Neural progenitor cell (in vitro differentiated cells): Measurements from ENCODE around the gene SULT4A1. TPM values are rescaled to one million over a fixed set of nuclear protein-coding genes. Genes with fewer than 3 reads are reported as not detected.

Source experiments
- DNase-seq: peaks from one replicate; pipeline ENCODE4 v3.0.0-alpha.2; 2016; ENCODE audit warnings: low spot score
- H2AFZ ChIP-seq: fragments of 200-600 bp; sonication (generic); replicated peaks from 2 replicates; pipeline ENCODE4 v1.6.1; 2016; ENCODE audit warnings: antibody characterized with exemption
- H3F3A ChIP-seq: fragments of 200-600 bp; sonication (generic); 2 replicates; pipeline ENCODE4 v1.6.1; 2016; ENCODE audit warnings: antibody characterized with exemption, low read depth
- H3K27ac ChIP-seq: fragments of 200-600 bp; sonication (generic); 2 replicates; pipeline ENCODE4 v1.5.1; 2016; ENCODE audit warnings: mild to moderate bottlenecking
- H3K27me3 ChIP-seq: fragments of 200-600 bp; sonication (generic); 2 replicates; pipeline ENCODE4 v1.6.1; 2016; ENCODE audit warnings: mild to moderate bottlenecking, moderate library complexity
- H3K36me3 ChIP-seq: fragments of 200-600 bp; sonication (generic); 2 replicates; pipeline ENCODE4 v1.5.1; 2016
- H3K4me1 ChIP-seq: fragments of 200-600 bp; sonication (generic); 2 replicates; pipeline ENCODE4 v1.6.1; 2016; ENCODE audit warnings: mixed run types
- H3K4me2 ChIP-seq: fragments of 200-600 bp; sonication (generic); 2 replicates; pipeline ENCODE4 v1.6.1; 2016
- H3K4me3 ChIP-seq: fragments of 200-600 bp; sonication (generic); 2 replicates; pipeline ENCODE4 v1.5.1; 2016
- H3K79me2 ChIP-seq: fragments of 200-600 bp; sonication (generic); 2 replicates; pipeline ENCODE4 v1.6.1; 2016; ENCODE audit warnings: low read depth
- H3K9ac ChIP-seq: fragments of 200-600 bp; sonication (generic); 2 replicates; pipeline ENCODE4 v1.6.1; 2016
- H3K9me3 ChIP-seq: fragments of 200-600 bp; sonication (generic); 2 replicates; pipeline ENCODE4 v1.5.1; 2016; ENCODE audit warnings: low read depth
- H4K20me1 ChIP-seq: fragments of 200-600 bp; sonication (generic); 2 replicates; pipeline ENCODE4 v1.6.1; 2016; ENCODE audit warnings: low read depth
- H3K27ac Mint-ChIP-seq: 3 replicates; pipeline ENCODE4 v1.8.0; 2021; ENCODE audit warnings: mixed read lengths
- H3K27me3 Mint-ChIP-seq: 2 replicates; pipeline ENCODE4 v1.8.0; 2022; ENCODE audit warnings: low read depth, mild to moderate bottlenecking, inconsistent platforms, moderate library complexity, mixed read lengths; ENCODE audit not compliant: insufficient read depth
- H3K36me3 Mint-ChIP-seq: 3 replicates; pipeline ENCODE4 v1.8.0; 2021; ENCODE audit warnings: mixed read lengths
- H3K4me1 Mint-ChIP-seq: 3 replicates; pipeline ENCODE4 v1.8.0; 2021; ENCODE audit warnings: mixed read lengths
- H3K4me3 Mint-ChIP-seq: 3 replicates; pipeline ENCODE4 v1.8.0; 2021; ENCODE audit warnings: mild to moderate bottlenecking, moderate library complexity, mixed read lengths
- H3K9me3 Mint-ChIP-seq: 3 replicates; pipeline ENCODE4 v1.8.0; 2020; ENCODE audit warnings: mixed read lengths
- EZH2 ChIP-seq: fragments of 200-600 bp; sonication (generic); IDR thresholded peaks from 2 replicates; pipeline ENCODE4 v1.6.1; 2017; ENCODE audit warnings: antibody characterized with exemption, mild to moderate bottlenecking, moderate library complexity
- EZH2phosphoT487 ChIP-seq: fragments of 200-600 bp; sonication (generic); IDR thresholded peaks from 2 replicates; pipeline ENCODE4 v1.6.1; 2017; ENCODE audit warnings: antibody characterized with exemption
- total RNA-seq: library from RNA; depleted of rRNA; stranded (reverse); fragments of >200 nt; gene quantifications from 2 replicates; pipeline ENCODE4 v1.2.3, GENCODE V29; 2015; ENCODE audit warnings: low replicate concordance
- TF ChIP-seq, protein P1 (sequence below): fragments of 200-600 bp; sonication (generic); IDR thresholded peaks from 2 replicates; pipeline ENCODE4 v1.5.1; 2017; ENCODE audit warnings: antibody characterized with exemption, mild to moderate bottlenecking

SULT4A1 gene
- total RNA-seq, 1 donor from 2014 or later: 14.2 TPM

GRCh38 chr22:43840851-43841250 lies 21.5 kb downstream of the SULT4A1 start:
- H3F3A ChIP-seq: no peaks in the 10 kb centered on the region
- Mint-ChIP-seq H3K27me3 (no peaks in the 10 kb centered on the region), H3K4me1 (no peaks in the 10 kb centered on the region), H3K27ac (no peak overlapping the region), H3K9me3 (no peaks in the 10 kb centered on the region), H3K36me3 (no peaks in the 10 kb centered on the region), H3K4me3 (no peak overlapping the region)
- peaks cover 47% of the 10 kb centered on the region for H4K20me1 ChIP-seq
- no peak overlapping the region for H3K4me2 ChIP-seq
- no peaks in the 10 kb centered on the region for H3K9me3 ChIP-seq
- H3K36me3 ChIP-seq: no peaks in the 10 kb centered on the region
- H2AFZ ChIP-seq: no peak overlapping the region
- H3K9ac ChIP-seq: no peak overlapping the region
- H3K4me1 ChIP-seq: no peaks in the 10 kb centered on the region
- H3K4me3 ChIP-seq: no peak overlapping the region
- H3K79me2 ChIP-seq: peaks cover 24% of the 10 kb centered on the region
- H3K27ac ChIP-seq: no peak overlapping the region
- DNase-seq: no peak
- no peaks in the 10 kb centered on the region for H3K27me3 ChIP-seq
- TF ChIP-seq EZH2phosphoT487: no peak
- TF ChIP-seq, protein P1, sequence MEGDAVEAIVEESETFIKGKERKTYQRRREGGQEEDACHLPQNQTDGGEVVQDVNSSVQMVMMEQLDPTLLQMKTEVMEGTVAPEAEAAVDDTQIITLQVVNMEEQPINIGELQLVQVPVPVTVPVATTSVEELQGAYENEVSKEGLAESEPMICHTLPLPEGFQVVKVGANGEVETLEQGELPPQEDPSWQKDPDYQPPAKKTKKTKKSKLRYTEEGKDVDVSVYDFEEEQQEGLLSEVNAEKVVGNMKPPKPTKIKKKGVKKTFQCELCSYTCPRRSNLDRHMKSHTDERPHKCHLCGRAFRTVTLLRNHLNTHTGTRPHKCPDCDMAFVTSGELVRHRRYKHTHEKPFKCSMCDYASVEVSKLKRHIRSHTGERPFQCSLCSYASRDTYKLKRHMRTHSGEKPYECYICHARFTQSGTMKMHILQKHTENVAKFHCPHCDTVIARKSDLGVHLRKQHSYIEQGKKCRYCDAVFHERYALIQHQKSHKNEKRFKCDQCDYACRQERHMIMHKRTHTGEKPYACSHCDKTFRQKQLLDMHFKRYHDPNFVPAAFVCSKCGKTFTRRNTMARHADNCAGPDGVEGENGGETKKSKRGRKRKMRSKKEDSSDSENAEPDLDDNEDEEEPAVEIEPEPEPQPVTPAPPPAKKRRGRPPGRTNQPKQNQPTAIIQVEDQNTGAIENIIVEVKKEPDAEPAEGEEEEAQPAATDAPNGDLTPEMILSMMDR: no peak
- TF ChIP-seq EZH2: no peak

GRCh38 chr22:43840431-43840830 lies 21.9 kb downstream of the SULT4A1 start:
- H3K27me3 Mint-ChIP-seq: peaks cover 3% of the 10 kb centered on the region
- H3F3A ChIP-seq: no peaks in the 10 kb centered on the region
- H3K36me3 ChIP-seq: no peaks in the 10 kb centered on the region
- TF ChIP-seq EZH2 (no peak), EZH2phosphoT487 (no peak)
- TF ChIP-seq, protein P1: no peak
- no peak overlapping the region for H3K27ac Mint-ChIP-seq
- peaks cover 3% of the 10 kb centered on the region for H3K4me1 Mint-ChIP-seq
- no peak overlapping the region for H3K4me3 ChIP-seq
- no peak overlapping the region for H3K9ac ChIP-seq
- H3K4me1 ChIP-seq: no peaks in the 10 kb centered on the region
- peaks cover 43% of the 10 kb centered on the region for H4K20me1 ChIP-seq
- no peak overlapping the region for H3K4me3 Mint-ChIP-seq
- DNase-seq: no peak
- no peaks in the 10 kb centered on the region for H3K27me3 ChIP-seq
- H2AFZ ChIP-seq: no peak overlapping the region
- H3K79me2 ChIP-seq: peaks cover 20% of the 10 kb centered on the region
- no peaks in the 10 kb centered on the region for H3K36me3 Mint-ChIP-seq
- no peaks in the 10 kb centered on the region for H3K9me3 ChIP-seq
- no peaks in the 10 kb centered on the region for H3K9me3 Mint-ChIP-seq
- H3K27ac ChIP-seq: no peak overlapping the region
- no peak overlapping the region for H3K4me2 ChIP-seq

DNA sequence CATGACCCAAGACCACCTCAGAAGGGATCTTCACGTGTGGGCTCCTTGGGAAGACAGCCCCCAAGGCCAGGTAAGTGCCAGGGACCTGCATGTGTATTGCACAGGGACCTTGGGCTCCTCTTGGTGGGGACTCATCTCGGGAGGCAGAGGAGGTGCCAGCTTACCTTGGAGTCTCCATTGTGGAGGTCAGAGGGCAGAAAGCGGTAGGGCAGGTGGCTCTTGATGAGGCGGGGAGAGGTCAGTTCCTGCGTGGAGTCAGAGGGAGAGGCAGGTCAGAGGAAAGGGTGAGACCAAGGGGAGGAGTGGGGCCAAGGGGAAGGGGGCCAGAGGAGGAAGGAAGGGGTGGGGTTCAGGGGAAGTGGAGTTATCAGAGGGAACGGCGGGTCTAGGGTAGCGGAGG lies 22.5 kb downstream of the SULT4A1 start:
- Histone ChIP-seq H3K4me2 (no peak overlapping the region), H3F3A (no peaks in the 10 kb centered on the region), H4K20me1 (peaks cover 36% of the 10 kb centered on the region), H3K9me3 (no peaks in the 10 kb centered on the region), H3K4me1 (no peaks in the 10 kb centered on the region), H3K79me2 (peaks cover 13% of the 10 kb centered on the region), H2AFZ (no peak overlapping the region), H3K9ac (no peak overlapping the region), H3K4me3 (no peak overlapping the region), H3K36me3 (no peaks in the 10 kb centered on the region), H3K27me3 (no peaks in the 10 kb centered on the region), H3K27ac (no peak overlapping the region)
- peaks cover 3% of the 10 kb centered on the region for H3K27me3 Mint-ChIP-seq
- no peak overlapping the region for H3K27ac Mint-ChIP-seq
- no peaks in the 10 kb centered on the region for H3K9me3 Mint-ChIP-seq
- H3K4me1 Mint-ChIP-seq: peaks cover 6% of the 10 kb centered on the region
- TF ChIP-seq EZH2 (no peak), EZH2phosphoT487 (no peak)
- TF ChIP-seq, protein P1: no peak
- peak overlapping the region; percentile 30 for H3K4me3 Mint-ChIP-seq
- H3K36me3 Mint-ChIP-seq: no peaks in the 10 kb centered on the region
- DNase-seq: no peak
